Measurements from ENCODE around the gene RALGAPB.
"Not testable (repeated sequence)": the region's sequence is repeated elsewhere in the genome, so short reads cannot be mapped to it uniquely, and the experiment has no call there.

RALGAPB gene

DNA sequence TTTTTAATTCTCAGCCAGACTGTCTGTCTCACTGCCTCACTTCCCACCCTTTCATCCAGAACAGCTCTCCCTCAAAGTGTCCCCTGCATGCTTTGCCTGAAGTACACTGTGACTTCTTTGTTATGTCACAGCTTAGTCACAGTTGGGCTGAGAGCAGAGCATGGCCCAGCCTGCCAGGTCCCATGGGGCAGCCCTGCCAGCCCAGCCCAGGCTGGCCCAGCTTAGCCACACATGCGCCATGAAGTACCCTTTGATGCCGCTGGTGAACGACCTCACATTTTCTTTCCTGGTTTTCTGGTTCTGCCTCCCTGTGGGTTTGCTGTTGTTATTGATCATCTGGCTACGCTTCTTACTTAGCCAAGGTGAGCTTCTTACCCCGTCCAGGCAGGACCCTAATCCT lies 108.4 kb downstream of the RALGAPB start, which contains the start of gene ADIG:
Gene ADIG (plus strand): TSS at position 185 of the 400 bp plus-strand sequence. CDS start 54 bp downstream, at position 239.
- in situ Hi-C loops (cut with MboI; ENCODE audit: low sequenced_read_pairs): no loop called here

DNA sequence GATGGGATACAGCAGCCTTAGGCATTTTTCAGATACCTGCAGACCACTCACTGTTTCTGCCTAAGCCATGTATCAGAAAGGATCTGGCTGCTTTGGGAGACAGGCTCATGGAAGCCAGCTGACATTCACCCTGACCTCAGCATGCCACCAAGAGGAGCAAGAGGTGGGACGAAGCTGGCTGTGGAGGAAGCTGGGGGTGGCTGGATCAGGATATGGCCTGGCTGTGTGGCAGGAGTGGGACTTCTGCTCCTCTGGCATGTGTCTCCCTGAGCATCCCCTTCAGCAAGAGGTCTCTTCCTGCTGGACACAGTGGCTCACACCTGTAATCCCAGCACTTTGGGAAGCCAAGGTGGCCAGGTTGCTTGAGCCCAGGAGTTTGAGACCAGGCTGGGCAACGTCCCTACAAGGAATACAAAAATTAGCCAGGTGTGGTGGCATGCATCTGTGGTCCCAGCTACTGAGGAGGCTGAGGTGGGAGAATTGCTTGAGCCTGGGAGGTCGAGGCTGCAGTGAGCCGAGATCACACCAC lies 109.3 kb downstream of the RALGAPB start:
- in situ Hi-C loops (cut with MboI; ENCODE audit: low sequenced_read_pairs): no loop called here

DNA sequence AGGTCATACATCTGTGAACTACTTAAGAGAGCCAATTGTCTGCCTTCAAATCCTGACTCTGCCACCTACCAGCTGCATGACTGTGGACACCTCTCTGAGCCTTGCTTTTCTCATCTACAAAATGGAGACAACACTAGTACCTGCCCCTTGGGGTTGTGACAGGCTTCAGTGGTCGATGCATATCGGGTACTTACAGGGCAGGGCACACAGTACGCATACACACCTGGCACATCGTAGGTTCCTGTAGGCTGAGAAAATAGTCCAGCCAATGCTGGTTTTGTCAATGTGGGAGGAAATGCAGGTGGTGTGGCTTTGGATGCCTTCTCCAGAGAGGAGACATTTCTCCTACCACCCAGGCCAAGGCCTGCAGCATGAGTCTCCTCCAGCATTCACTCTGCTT lies 110.7 kb downstream of the RALGAPB start:
- in situ Hi-C loops (cut with MboI; ENCODE audit: low sequenced_read_pairs): no loop called here

- in situ Hi-C loops (cut with MboI; ENCODE audit: low sequenced_read_pairs): no loop called here
Measured at GRCh38 chr20:38584099-38584763, 111.6 kb downstream of the RALGAPB start.

- in situ Hi-C loops (cut with MboI; ENCODE audit: low sequenced_read_pairs): no loop called here
Measured at GRCh38 chr20:38585404-38586180, 112.9 kb downstream of the RALGAPB start.

GRCh38 chr20:38586181-38586525 lies 113.5 kb downstream of the RALGAPB start:
- in situ Hi-C loops (cut with MboI; ENCODE audit: low sequenced_read_pairs): no loop called here

- in situ Hi-C loops (cut with MboI; ENCODE audit: low sequenced_read_pairs): no loop called here
Measured at GRCh38 chr20:38588303-38588702, 115.7 kb downstream of the RALGAPB start.

DNA sequence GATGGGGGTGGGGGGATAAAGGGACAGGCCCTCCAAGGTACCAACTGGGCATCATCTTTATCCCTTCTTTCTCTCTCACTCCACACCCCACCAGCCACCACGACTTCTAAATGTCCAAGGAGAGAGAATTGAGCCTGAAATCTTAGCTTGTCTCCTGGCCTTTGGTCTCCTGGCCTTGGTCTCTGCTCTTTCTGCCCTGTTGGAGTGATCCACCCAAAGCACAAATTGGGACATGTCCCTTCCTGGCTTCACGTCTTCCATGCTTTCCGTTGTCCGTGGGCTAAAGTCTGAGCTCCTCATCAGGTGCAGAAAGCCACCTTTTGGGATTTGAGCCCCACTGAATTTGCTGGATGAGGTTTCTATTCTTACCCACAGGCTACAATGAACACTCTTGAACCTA lies 116.7 kb downstream of the RALGAPB start:
- in situ Hi-C loops (cut with MboI; ENCODE audit: low sequenced_read_pairs): no loop called here

DNA sequence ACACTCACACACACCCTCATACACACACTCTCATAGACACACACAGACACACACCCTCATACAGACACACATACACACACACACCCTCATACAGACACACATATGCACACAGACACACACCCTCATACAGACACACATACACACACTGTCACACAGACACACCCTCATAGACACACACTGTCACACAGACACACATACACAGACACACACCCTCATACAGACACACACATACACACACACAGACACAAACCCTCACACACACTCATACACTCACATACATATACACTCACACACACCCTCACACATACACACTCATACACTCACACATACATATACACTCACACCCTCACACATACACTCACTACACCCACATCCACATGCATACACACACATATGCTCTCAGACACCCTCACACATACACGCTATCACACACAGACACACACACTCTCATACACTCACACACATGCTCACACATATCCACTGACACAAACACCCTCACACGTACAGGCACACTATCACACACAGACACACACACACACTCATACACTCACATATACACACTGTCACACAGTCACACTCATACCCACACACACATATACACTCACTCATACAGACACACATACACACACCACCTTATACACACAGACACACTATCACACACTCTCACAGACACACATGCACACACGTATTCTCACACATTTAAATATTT lies 117.5 kb downstream of the RALGAPB start:
- in situ Hi-C loops (cut with MboI; ENCODE audit: low sequenced_read_pairs): no loop called here

- in situ Hi-C loops (cut with MboI; ENCODE audit: low sequenced_read_pairs): no loop called here
Measured at GRCh38 chr20:38590676-38591473, 118.2 kb downstream of the RALGAPB start.

GRCh38 chr20:38591474-38592410 lies 119.1 kb downstream of the RALGAPB start:
- in situ Hi-C loops (cut with MboI; ENCODE audit: low sequenced_read_pairs): no loop called here

- in situ Hi-C loops (cut with MboI; ENCODE audit: low sequenced_read_pairs): not testable (repeated sequence)
Measured at GRCh38 chr20:38592411-38592790, 119.8 kb downstream of the RALGAPB start.

DNA sequence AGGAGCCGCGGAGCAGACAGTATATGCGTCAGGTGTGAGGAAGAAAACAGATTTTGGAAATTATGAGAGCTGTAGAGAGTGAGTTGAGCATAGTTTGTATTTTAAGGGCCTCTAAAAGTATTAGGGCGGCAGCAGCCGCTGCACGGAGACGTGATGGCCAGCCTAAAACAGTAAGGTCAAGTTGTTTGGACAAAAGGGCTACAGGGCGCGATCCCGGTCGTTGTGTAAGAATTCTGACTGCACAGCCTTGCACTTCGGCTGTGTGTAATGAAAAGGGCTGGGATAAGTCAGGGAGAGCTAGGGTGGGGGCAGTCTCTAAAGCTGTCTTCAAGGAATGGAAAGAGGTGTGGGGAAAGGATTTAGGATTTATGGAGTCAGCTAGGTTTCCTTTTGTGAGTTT lies 121.6 kb downstream of the RALGAPB start:
- in situ Hi-C loops (cut with MboI; ENCODE audit: low sequenced_read_pairs): not testable (repeated sequence)

- in situ Hi-C loops (cut with MboI; ENCODE audit: low sequenced_read_pairs): not testable (repeated sequence)
Measured at GRCh38 chr20:38595886-38596285, 123.2 kb downstream of the RALGAPB start.

GRCh38 chr20:38599410-38599882 lies 126.8 kb downstream of the RALGAPB start:
- in situ Hi-C loops (cut with MboI; ENCODE audit: low sequenced_read_pairs): no loop called here

GRCh38 chr20:38600057-38600456 lies 127.4 kb downstream of the RALGAPB start:
- in situ Hi-C loops (cut with MboI; ENCODE audit: low sequenced_read_pairs): no loop called here

- in situ Hi-C loops (cut with MboI; ENCODE audit: low sequenced_read_pairs): no loop called here
Measured at GRCh38 chr20:38601216-38602184, 128.9 kb downstream of the RALGAPB start, which contains the start of gene ARHGAP40. Gene ARHGAP40, plus strand, starts transcription at chr20:38601809.

DNA sequence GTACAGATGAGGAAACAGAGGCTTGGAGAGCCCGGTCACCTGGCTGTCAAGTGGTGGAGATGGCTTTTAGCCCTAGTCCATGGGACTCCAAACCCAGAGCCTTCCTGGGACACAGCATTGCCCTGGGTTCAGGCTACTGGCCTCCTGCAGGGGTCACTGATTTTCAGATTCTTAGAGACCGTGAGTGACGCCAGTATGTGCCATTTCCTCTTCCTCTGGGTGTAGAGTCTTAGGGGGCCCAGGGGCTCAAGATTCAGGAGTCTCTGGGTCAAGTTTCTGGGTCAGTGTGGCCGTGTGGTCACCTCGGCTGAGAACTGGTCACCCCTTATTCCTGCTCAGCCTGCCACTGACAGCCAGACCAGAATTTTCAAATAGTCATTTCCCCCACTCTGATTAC lies 129.5 kb downstream of the RALGAPB start:
- in situ Hi-C loops (cut with MboI; ENCODE audit: low sequenced_read_pairs): no loop called here
